Osteoblast (primary cell): ENCODE results near the gene TAF4. TPM values are rescaled to one million over a fixed set of nuclear protein-coding genes. Genes with fewer than 3 reads are reported as not detected.
A peak's percentile ranks its signal among the peaks of the same experiment; 100 is the strongest.

ENCODE experiments used
- DNase-seq: peaks from one replicate; pipeline ENCODE4 v3.0.0; 2011; ENCODE audit warnings: low spot score, mixed read lengths; ENCODE audit not compliant: insufficient read length; ENCODE audit errors: missing footprints
- H2AFZ ChIP-seq: 2 replicates; pipeline ENCODE4 v1.6.0; 2011; ENCODE audit warnings: mild to moderate bottlenecking, low read length
- H3K27ac ChIP-seq: 2 replicates; pipeline ENCODE4 v1.5.1; 2011; ENCODE audit warnings: mild to moderate bottlenecking, low read depth, low read length, moderate library complexity
- H3K27me3 ChIP-seq: 2 replicates; pipeline ENCODE4 v1.6.0; 2012; ENCODE audit warnings: mild to moderate bottlenecking, control low read depth, inconsistent platforms, low read length, moderate library complexity; ENCODE audit not compliant: insufficient read depth
- H3K36me3 ChIP-seq: 2 replicates; pipeline ENCODE4 v1.5.1; 2011; ENCODE audit warnings: mild to moderate bottlenecking, low read length, control low read depth, moderate library complexity; ENCODE audit not compliant: insufficient read depth
- H3K4me1 ChIP-seq: 2 replicates; pipeline ENCODE4 v1.5.1; 2011; ENCODE audit warnings: mild to moderate bottlenecking, low read length, control low read depth, moderate library complexity; ENCODE audit not compliant: insufficient read depth
- H3K4me2 ChIP-seq: 2 replicates; pipeline ENCODE4 v1.6.0; 2011; ENCODE audit warnings: mild to moderate bottlenecking, low read length; ENCODE audit not compliant: insufficient read depth
- H3K4me3 ChIP-seq: fragments of 200-600 bp; sonication (generic); 3 replicates; pipeline ENCODE4 v1.5.1; 2012; ENCODE audit warnings: mild to moderate bottlenecking, low read length, inconsistent platforms; ENCODE audit not compliant: insufficient read depth
- H3K79me2 ChIP-seq: 2 replicates; pipeline ENCODE4 v1.6.0; 2012; ENCODE audit warnings: mild to moderate bottlenecking, low read length, control low read depth, inconsistent platforms; ENCODE audit not compliant: insufficient read depth
- H3K9me3 ChIP-seq: 2 replicates; pipeline ENCODE4 v1.5.1; 2011; ENCODE audit warnings: low read depth, low read length, control low read depth
- H4K20me1 ChIP-seq: 2 replicates; pipeline ENCODE4 v1.6.0; 2012; ENCODE audit warnings: mild to moderate bottlenecking, low read length, control low read depth; ENCODE audit not compliant: insufficient read depth
- CTCF ChIP-seq: IDR thresholded peaks from 2 replicates; pipeline ENCODE4 v1.5.1; 2011; ENCODE audit warnings: mild to moderate bottlenecking, low read depth, low read length, moderate library complexity; ENCODE audit errors: extremely low read depth
- total RNA-seq: library from RNA; depleted of rRNA; stranded (reverse); fragments of >200 nt; gene quantifications from 2 replicates; pipeline ENCODE4 v1.2.3, GENCODE V29; 2012

The TAF4 gene
- total RNA-seq, 1 donor = 4.3 TPM

GRCh38 chr20:62066339-62066982, 780 bp upstream of the TAF4 start:
- Histone ChIP-seq H3K4me2 (peak overlapping the region; percentile 83), H3K27ac (peak overlapping the region; percentile 66), H2AFZ (peak overlapping the region; percentile 61), H3K4me1 (peaks cover 16% of the 10 kb centered on the region), H3K27me3 (no peaks in the 10 kb centered on the region), H3K9me3 (no peaks in the 10 kb centered on the region), H4K20me1 (peaks cover 24% of the 10 kb centered on the region), H3K36me3 (no peaks in the 10 kb centered on the region), H3K4me3 (peak overlapping the region; percentile 76), H3K79me2 (peaks cover 29% of the 10 kb centered on the region)
- no peak for DNase-seq
- no peak for TF ChIP-seq CTCF

DNA sequence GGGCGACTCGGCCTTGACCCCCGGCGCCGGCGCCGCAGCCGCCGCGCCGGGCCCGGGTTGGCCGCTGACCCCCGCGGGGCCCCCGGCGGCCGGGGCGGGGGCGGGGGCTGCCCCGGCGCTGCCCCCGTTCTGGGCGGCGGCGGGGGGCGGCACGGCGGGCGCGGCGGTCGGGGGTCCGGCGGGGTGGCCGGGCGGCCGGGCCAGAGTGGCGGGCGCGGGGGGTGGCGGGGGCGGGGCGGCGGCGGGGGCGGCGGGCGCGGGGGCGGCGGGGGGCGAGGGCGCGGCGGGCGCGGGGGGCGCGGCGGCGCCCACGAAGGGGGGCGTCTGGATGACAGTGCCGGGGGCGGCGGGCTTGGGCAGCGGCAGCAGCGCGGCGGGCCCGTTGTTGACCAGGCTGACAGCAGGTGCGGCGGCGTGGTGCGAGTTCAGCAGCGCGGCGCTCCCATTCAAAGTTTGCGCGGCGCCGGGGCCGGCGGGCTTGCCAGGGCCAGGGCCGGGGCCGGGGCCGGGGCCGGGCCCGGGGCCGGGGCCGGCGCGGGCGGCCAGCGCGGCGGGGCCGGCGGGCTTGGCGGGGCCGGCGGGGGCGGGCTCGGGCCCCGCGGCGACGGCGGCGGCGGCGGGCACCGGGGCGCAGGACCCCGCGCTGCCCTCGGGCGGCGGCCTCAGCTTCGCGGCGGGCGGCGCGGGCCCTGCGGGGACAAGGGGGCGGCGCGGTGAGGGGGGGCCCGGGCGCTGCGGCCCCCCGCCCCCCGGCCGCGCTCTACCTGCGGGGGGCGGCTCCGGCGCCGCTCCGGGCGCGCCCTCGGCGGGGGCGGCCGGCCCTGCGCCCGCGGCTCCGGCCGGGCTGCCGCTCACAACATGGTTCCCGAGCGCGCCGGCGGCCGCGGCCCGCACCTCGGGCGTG, 659 bp downstream of the TAF4 start:
- Histone ChIP-seq H2AFZ (no peak overlapping the region), H3K4me1 (peaks cover 12% of the 10 kb centered on the region), H3K4me2 (no peak overlapping the region), H3K4me3 (peak overlapping the region; percentile 77), H3K9me3 (no peaks in the 10 kb centered on the region), H3K27me3 (no peaks in the 10 kb centered on the region), H4K20me1 (peaks cover 33% of the 10 kb centered on the region), H3K27ac (no peak overlapping the region), H3K36me3 (no peaks in the 10 kb centered on the region), H3K79me2 (peaks cover 43% of the 10 kb centered on the region)
- no peak for TF ChIP-seq CTCF
- DNase-seq = peak; percentile 94

GRCh38 chr20:62063981-62064769, 1.5 kb downstream of the TAF4 start:
- H3K79me2 ChIP-seq = peaks cover 51% of the 10 kb centered on the region
- peaks cover 39% of the 10 kb centered on the region for H4K20me1 ChIP-seq
- peaks cover 6% of the 10 kb centered on the region for H3K4me1 ChIP-seq
- H3K36me3 ChIP-seq = no peaks in the 10 kb centered on the region
- TF ChIP-seq CTCF = no peak
- peak overlapping the region; percentile 66 for H3K4me3 ChIP-seq
- no peaks in the 10 kb centered on the region for H3K27me3 ChIP-seq
- no peak overlapping the region for H3K27ac ChIP-seq
- H2AFZ ChIP-seq = no peak overlapping the region
- H3K4me2 ChIP-seq = peak overlapping the region; percentile 72
- DNase-seq = peak; percentile 92
- H3K9me3 ChIP-seq = no peaks in the 10 kb centered on the region
